ENCODE data around the gene ISLR.

The ISLR gene

DNA sequence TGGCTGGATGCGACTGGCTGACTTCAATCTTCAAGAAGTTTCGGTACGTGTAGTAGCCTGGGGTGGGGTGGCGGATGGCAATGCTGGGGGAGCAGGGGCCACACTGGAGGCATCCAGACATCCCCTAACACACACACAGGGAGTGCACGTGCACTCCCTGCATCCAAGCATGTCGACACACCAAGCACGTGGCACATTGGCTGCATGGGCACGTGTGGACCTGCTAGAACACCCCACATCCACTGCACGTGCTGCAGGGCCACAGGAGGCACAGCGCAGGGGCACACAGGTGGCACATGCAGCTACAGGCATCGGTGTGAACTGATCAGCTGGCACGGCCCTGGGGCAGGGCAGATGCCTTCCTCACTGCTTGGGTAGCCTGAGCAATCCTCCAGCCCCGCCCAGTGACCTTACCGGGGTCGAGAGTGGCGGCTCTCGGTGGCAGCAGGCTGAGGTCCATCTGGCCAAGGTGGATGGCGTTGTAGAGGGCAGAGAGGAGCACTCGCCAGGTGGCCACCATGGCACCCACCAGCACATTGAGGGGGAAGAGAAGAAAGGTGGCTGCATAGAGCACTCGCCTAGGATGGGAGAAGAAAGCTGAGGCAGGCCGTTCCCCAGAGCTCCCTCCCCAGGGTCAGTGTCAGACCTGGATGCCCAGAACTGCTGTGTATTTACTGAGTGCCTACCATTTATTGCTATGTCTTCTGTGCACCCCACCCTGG lies 7.5 kb downstream of the ISLR start:
- no peaks in the 10 kb centered on the region for H3K27me3 ChIP-seq (ENCODE audit: insufficient read depth, low read length)
- no peak overlapping the region for H2AFZ ChIP-seq (ENCODE audit: low read depth, low read length)
- no peaks in the 10 kb centered on the region for H3K9me3 ChIP-seq (ENCODE audit: low read length)
- peaks cover 10% of the 10 kb centered on the region for H3K4me1 ChIP-seq (ENCODE audit: insufficient read depth, low read length)
- H3K4me3 ChIP-seq (ENCODE audit: low read length): no peak overlapping the region
- no peaks in the 10 kb centered on the region for H3K36me3 ChIP-seq (ENCODE audit: insufficient read depth, low read length)

DNA sequence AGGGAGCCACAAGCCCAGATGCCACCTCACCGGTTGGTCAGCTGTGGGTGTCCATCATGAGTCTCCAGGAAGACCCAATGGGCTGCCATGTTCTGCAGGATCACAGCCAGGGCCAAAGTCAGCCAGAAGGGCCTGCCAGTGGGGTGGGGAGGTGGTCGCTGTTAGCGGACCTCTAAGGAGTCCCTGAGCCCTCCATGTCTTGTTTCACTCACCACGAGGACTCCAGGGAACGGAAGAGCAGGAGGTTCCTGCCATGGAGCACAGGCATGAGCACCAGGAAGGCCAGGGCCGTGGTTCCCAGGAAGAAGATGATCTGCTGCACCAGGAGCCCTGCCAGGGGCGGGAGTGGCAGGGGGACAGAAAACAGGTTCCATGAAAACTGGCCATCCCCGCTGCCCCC lies 8.6 kb downstream of the ISLR start:
- Histone ChIP-seq H3K9me3 (ENCODE audit: low read length) (no peaks in the 10 kb centered on the region), H3K36me3 (ENCODE audit: insufficient read depth, low read length) (no peaks in the 10 kb centered on the region), H3K27me3 (ENCODE audit: insufficient read depth, low read length) (no peaks in the 10 kb centered on the region), H3K4me1 (ENCODE audit: insufficient read depth, low read length) (peaks cover 5% of the 10 kb centered on the region), H3K4me3 (ENCODE audit: low read length) (no peak overlapping the region), H2AFZ (ENCODE audit: low read depth, low read length) (no peak overlapping the region)

DNA sequence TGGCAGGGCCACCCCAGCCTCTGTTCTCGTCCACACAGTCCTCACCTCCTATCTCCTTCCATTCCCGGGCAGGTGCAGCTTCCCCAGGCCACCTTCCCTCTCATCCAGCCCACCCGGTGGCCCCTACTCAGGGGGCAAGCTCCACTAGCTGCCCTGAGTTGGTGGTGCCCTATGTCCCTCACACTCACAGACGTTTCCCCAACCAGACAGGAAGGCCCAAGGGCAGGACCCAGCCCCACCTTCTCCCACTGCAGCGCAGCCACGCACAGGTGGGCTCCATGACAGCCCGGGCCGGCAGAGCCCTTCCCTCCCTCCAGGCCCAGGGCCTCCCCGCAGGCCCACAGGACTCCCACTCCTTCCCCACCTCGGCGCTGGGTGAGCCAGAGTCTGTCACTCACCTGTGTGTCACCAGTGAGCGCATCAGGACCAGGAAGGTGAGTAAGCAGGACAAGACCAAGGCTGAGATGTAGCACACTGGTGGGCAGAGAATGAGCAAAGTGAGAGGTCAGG lies 11.1 kb downstream of the ISLR start:
- Histone ChIP-seq H2AFZ (ENCODE audit: low read depth, low read length) (no peak overlapping the region), H3K4me1 (ENCODE audit: insufficient read depth, low read length) (no peaks in the 10 kb centered on the region)

DNA sequence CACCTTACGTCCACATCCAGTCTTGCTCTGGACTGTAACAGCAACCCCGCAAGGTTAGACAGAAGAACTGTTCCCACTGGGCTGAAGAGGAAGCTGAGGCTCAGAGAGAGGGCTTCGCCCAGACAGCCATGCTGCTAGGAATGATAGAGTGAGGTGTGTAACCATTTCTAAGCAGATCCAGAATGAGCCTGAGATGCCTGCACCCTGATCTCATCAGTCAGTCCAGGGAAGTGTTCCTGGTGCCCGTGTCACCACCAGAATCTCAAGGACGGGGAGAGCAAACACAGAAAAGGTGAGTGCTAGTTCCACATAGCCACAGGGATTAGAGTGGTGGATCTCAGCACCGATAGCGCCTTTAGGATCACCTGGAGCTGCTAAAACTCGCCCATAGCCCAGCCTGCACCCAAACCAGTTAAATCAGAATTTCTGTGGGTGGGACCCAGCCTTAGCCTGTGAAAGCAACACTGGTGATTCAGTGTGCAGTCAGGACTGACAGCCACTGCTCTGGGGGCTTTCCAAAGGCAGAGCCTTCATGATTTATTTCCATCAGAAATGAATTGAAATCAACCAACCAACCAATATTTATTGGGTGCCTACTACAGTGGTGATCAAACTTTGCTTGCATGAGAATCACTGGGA lies 12.3 kb downstream of the ISLR start:
- Histone ChIP-seq H3K36me3 (ENCODE audit: insufficient read depth, low read length) (no peaks in the 10 kb centered on the region), H3K4me3 (ENCODE audit: low read length) (no peak overlapping the region)

More for the DNA sequence above, 11.1 kb downstream of the ISLR start:
- no peaks in the 10 kb centered on the region for H3K27me3 ChIP-seq (ENCODE audit: insufficient read depth, low read length)
- H3K36me3 ChIP-seq (ENCODE audit: insufficient read depth, low read length): no peaks in the 10 kb centered on the region
- no peaks in the 10 kb centered on the region for H3K9me3 ChIP-seq (ENCODE audit: low read length)
- no peak overlapping the region for H3K4me3 ChIP-seq (ENCODE audit: low read length)

DNA sequence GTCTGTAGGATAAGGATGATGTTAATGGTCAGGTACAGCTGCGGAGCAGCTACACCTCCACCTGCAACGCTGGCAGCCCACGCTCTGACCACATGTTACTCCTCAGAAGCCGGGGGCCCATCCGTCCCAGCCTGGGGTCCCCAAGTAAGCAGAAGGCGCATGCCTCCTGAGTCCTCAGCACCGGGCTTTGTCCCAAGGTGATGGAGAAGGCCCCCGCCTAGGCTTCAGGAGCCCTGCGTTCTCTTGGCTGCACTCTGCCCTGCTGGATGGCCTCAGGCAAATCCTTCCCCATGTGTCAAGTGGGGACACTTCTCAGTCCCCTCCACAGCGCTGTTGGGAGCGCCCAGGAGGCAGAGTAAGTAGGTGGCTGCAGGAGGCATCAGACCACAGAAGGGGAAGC lies 14.7 kb downstream of the ISLR start:
- Histone ChIP-seq H3K27me3 (ENCODE audit: insufficient read depth, low read length) (no peaks in the 10 kb centered on the region), H2AFZ (ENCODE audit: low read depth, low read length) (no peak overlapping the region), H3K4me3 (ENCODE audit: low read length) (no peak overlapping the region), H3K36me3 (ENCODE audit: insufficient read depth, low read length) (no peaks in the 10 kb centered on the region), H3K4me1 (ENCODE audit: insufficient read depth, low read length) (peaks cover 10% of the 10 kb centered on the region), H3K9me3 (ENCODE audit: low read length) (no peaks in the 10 kb centered on the region)

More for the DNA sequence above, 12.3 kb downstream of the ISLR start:
- Histone ChIP-seq H3K4me1 (ENCODE audit: insufficient read depth, low read length) (no peaks in the 10 kb centered on the region), H2AFZ (ENCODE audit: low read depth, low read length) (no peak overlapping the region), H3K27me3 (ENCODE audit: insufficient read depth, low read length) (no peaks in the 10 kb centered on the region), H3K9me3 (ENCODE audit: low read length) (no peaks in the 10 kb centered on the region)

DNA sequence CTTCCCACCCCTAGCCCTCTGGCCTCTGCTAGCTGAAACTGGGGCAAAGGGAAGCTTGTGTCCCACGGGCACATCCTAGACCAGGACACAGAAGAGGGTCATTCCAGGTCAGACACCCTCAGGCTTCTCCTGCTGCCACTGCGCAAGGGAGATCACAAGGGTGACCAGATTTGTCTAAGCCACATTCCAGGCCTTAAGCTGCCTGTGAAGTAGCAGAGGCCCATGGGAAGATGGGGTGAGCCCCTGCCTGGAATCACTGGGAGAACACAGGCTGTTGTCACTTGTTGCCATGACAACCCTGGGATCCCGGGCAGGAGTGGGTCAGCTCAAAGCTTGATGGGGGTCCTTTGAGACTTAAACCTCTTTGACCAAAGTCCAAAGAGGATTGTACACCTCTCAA lies 18.3 kb downstream of the ISLR start:
- H3K9me3 ChIP-seq (ENCODE audit: low read length): no peaks in the 10 kb centered on the region
- H3K27me3 ChIP-seq (ENCODE audit: insufficient read depth, low read length): no peaks in the 10 kb centered on the region
- peaks cover 10% of the 10 kb centered on the region for H3K4me1 ChIP-seq (ENCODE audit: insufficient read depth, low read length)
- H2AFZ ChIP-seq (ENCODE audit: low read depth, low read length): no peak overlapping the region
- no peaks in the 10 kb centered on the region for H3K36me3 ChIP-seq (ENCODE audit: insufficient read depth, low read length)
- H3K4me3 ChIP-seq (ENCODE audit: low read length): no peak overlapping the region

DNA sequence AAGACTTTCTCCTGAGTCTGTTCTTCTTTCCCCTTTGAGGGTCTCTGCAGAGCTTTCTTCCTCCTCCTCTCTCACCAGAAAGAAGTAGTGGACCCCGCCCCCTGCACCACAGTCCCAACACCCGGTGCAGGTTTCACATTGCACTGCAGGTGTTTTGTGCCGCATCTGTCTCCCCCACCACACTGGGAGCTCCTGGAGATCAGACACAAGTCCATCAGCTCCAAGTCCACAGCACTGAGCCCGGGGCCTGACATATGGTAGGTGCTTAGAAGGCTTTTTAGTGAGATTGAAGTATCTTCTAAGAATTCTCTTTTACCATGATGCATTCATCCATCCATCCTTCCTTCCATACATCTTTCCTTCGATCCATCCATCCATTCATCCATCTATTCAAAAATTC lies 19.2 kb downstream of the ISLR start:
- no peaks in the 10 kb centered on the region for H3K27me3 ChIP-seq (ENCODE audit: insufficient read depth, low read length)
- no peaks in the 10 kb centered on the region for H3K36me3 ChIP-seq (ENCODE audit: insufficient read depth, low read length)
- H2AFZ ChIP-seq (ENCODE audit: low read depth, low read length): no peak overlapping the region
- H3K4me1 ChIP-seq (ENCODE audit: insufficient read depth, low read length): peaks cover 10% of the 10 kb centered on the region
- no peaks in the 10 kb centered on the region for H3K9me3 ChIP-seq (ENCODE audit: low read length)
- no peak overlapping the region for H3K4me3 ChIP-seq (ENCODE audit: low read length)

DNA sequence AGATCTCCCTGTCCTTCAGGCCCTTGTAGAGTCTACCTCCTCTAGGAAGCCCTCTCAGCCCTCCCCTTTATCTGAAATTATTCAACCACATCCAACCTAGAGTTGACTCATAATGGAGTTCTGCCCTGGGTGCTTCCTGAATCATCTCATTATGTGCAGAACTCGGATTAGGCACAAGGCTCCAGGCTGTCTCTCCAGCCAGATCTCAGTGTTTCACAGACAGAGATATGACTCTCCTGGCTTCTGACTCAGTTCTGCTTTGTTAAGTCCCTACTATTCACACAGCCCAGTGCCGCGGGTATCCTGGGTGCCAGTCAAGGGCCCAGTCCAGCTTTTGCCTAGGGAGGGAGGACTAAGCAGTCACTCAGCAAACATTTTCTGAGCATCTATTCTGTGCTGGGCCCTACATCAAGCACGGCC lies 19.8 kb downstream of the ISLR start:
- H3K4me1 ChIP-seq (ENCODE audit: insufficient read depth, low read length): peaks cover 10% of the 10 kb centered on the region
- no peaks in the 10 kb centered on the region for H3K9me3 ChIP-seq (ENCODE audit: low read length)
- H2AFZ ChIP-seq (ENCODE audit: low read depth, low read length): no peak overlapping the region
- H3K27me3 ChIP-seq (ENCODE audit: insufficient read depth, low read length): no peaks in the 10 kb centered on the region
- no peaks in the 10 kb centered on the region for H3K36me3 ChIP-seq (ENCODE audit: insufficient read depth, low read length)
- no peak overlapping the region for H3K4me3 ChIP-seq (ENCODE audit: low read length)

DNA sequence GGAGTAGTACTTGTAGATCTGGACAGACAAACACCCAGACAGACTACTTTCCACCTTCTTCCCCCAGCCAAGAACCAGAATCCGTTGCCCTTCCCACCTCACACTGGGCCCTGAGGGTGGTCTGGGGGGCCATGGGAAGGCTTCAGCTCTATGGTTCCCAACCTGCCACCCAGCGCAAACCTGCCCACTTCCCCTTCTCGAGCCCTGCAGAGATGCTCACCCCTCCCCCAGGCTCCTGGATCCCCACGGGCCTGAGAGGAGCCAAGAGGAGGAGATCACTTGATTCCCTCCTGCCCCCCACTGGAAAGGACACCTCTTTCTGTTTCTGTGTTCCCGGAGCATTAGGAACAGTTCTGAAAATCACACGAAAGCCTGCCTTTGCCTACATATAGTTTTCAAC lies 20.4 kb downstream of the ISLR start:
- Histone ChIP-seq H3K4me3 (ENCODE audit: low read length) (no peak overlapping the region), H3K27me3 (ENCODE audit: insufficient read depth, low read length) (no peaks in the 10 kb centered on the region), H3K4me1 (ENCODE audit: insufficient read depth, low read length) (peaks cover 10% of the 10 kb centered on the region), H2AFZ (ENCODE audit: low read depth, low read length) (no peak overlapping the region), H3K9me3 (ENCODE audit: low read length) (no peaks in the 10 kb centered on the region), H3K36me3 (ENCODE audit: insufficient read depth, low read length) (no peaks in the 10 kb centered on the region)

DNA sequence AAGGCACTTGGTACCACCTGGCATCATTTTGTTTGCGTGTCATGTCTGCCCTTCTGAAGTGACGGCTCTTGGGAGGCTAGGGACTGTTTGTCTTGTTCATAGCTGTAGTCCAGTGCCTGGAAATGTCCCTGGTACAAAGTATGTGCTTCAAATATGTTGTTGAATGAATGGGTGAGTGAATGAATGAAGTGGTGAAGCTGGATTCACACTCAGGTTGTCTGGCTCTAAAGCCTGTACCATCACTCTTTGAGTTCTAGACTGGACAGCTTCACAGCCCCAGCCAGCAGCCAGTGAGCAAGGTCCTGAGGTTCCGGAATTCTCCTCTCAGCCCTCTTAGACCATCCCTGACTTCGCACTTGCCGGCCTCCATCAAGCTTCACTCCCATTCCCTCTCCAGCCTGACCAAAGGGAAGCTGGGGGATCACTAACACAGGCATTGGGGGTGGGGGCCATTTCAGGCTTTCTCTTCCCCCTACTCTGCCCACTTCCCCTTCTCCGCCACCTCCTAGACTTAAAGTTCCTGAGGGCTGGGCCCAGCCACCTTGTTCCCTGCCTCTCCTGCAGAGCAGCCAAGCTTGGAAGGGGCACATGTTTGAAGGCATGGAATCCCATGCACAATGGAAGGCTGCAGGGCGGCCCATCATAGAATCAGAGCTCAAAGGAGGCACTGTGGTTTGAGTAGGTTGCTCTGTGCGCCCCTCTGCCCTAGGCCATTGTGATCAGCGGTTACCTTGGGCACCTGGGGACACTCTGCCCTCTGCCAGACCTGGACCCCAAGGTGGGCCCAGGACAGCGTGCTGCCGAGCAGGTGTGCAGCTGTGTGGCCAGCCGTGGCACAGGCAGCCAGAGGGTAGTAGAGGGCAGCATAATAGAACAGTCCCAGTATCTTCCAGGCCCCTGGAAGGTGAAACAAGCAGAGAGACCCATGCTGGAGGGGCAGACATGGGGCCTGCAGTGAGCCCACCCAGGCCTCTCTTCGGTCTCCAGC lies 21.4 kb downstream of the ISLR start:
- peaks cover 10% of the 10 kb centered on the region for H3K4me1 ChIP-seq (ENCODE audit: insufficient read depth, low read length)
- no peaks in the 10 kb centered on the region for H3K36me3 ChIP-seq (ENCODE audit: insufficient read depth, low read length)

DNA sequence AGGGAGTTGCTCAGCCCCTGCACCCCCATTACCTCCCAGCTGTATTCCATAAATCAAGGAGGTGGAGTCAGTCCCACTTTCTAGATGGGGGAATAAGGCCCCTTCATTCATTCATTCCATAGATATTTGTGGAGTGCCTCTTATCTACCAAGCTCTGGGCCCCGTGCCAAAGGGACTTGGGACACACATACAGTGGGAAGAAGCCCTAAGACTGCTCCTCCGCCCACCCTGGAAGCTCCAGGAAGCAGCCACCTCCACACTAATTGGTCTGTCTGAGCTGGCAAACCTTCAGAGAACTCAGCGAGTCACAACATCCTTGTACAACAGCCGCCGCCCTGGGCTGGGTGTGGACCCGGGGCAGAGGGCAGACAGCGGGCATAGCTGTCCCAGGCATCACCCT lies 22.7 kb downstream of the ISLR start:
- Histone ChIP-seq H3K36me3 (ENCODE audit: insufficient read depth, low read length) (no peaks in the 10 kb centered on the region), H2AFZ (ENCODE audit: low read depth, low read length) (no peak overlapping the region), H3K4me3 (ENCODE audit: low read length) (no peak overlapping the region), H3K27me3 (ENCODE audit: insufficient read depth, low read length) (no peaks in the 10 kb centered on the region), H3K9me3 (ENCODE audit: low read length) (no peaks in the 10 kb centered on the region), H3K4me1 (ENCODE audit: insufficient read depth, low read length) (peaks cover 16% of the 10 kb centered on the region)

More for the DNA sequence above, 21.4 kb downstream of the ISLR start:
- no peaks in the 10 kb centered on the region for H3K9me3 ChIP-seq (ENCODE audit: low read length)
- no peak overlapping the region for H2AFZ ChIP-seq (ENCODE audit: low read depth, low read length)
- no peaks in the 10 kb centered on the region for H3K27me3 ChIP-seq (ENCODE audit: insufficient read depth, low read length)
- no peak overlapping the region for H3K4me3 ChIP-seq (ENCODE audit: low read length)

DNA sequence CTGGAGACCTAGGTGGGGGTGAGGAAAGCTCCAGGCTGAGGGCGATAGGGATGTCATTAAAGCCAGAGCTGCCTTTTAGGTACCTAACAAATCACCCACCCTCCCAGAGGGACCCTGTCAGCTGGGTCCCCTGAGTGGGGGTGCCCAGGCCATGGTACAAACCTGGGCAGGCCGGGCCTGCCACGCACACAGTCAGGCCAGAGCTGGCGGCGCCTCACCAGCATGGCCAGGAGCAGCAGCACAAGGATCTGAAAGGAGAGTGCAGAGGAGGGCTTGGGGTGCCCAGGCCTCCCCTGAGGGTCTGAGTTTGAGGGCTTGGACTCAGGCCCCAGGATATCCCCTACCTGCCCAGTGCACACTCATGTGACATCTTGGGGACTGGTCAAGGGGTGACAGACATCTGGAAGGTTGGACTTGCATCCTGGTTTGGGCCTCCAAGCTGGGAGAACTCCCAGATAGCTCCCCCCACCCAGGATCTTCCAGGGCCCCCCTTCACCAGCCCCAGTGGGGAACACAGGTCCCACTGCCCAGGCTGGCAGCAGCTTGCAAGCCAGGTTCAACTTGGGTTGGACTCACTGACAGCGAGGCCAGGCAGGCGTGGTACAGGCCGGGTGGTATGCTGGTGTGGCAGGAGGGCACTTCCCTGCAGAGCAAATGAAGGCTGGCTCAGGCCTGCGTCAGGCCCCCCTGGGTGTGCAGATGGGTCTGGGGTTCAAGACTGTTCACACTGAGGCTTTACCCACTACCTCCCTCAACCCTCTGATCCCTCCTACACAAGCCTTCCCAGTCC lies 23.9 kb downstream of the ISLR start:
- Histone ChIP-seq H3K36me3 (ENCODE audit: insufficient read depth, low read length) (no peaks in the 10 kb centered on the region), H2AFZ (ENCODE audit: low read depth, low read length) (no peak overlapping the region), H3K27me3 (ENCODE audit: insufficient read depth, low read length) (no peaks in the 10 kb centered on the region), H3K9me3 (ENCODE audit: low read length) (no peaks in the 10 kb centered on the region), H3K4me3 (ENCODE audit: low read length) (no peak overlapping the region), H3K4me1 (ENCODE audit: insufficient read depth, low read length) (peaks cover 19% of the 10 kb centered on the region)
